DOHH2 (cell line): ENCODE results near the gene ITGA8.

Experiments
- EZH2phosphoT487 ChIP-seq: fragments of 200-600 bp; sonication (generic); IDR thresholded peaks from 2 replicates; pipeline ENCODE4 v1.6.1; 2017; ENCODE audit warnings: borderline replicate concordance, mild to moderate bottlenecking, antibody characterized with exemption, low read length, moderate library complexity, mixed read lengths
- TF ChIP-seq, protein P1 (sequence below): fragments of 200-600 bp; sonication (generic); IDR thresholded peaks from one replicate; pipeline ENCODE4 v1.5.1; 2014; ENCODE audit warnings: antibody characterized with exemption, mild to moderate bottlenecking, low read depth, low read length; ENCODE audit not compliant: poor library complexity, severe bottlenecking

DNA sequence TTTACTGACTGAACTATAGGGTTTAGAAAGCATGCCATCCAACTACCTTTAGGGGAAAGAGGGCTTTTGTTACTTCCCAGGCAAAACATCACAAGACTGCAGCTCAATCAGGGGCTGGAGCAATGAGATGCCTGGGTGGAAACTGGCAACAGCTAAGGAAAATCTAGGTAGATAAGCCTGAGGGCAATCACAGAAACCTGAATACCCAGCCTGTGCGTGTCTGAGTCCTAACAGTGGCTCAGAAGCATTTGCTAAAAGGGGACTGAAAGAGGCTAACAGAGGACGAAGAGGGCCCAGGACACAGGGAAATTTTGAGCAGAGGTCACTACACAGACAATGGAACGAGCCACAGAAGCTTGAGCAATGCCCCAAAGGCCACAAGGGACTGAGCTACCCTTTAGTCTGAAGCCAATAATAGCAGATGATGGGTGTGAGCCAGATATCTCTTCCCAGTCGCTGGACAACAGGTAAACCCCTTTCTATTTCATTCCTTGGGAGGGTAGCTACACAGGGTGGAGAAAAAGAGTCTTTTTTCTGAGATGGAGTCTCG lies 79.1 kb downstream of the ITGA8 start:
- TF ChIP-seq, protein P1, sequence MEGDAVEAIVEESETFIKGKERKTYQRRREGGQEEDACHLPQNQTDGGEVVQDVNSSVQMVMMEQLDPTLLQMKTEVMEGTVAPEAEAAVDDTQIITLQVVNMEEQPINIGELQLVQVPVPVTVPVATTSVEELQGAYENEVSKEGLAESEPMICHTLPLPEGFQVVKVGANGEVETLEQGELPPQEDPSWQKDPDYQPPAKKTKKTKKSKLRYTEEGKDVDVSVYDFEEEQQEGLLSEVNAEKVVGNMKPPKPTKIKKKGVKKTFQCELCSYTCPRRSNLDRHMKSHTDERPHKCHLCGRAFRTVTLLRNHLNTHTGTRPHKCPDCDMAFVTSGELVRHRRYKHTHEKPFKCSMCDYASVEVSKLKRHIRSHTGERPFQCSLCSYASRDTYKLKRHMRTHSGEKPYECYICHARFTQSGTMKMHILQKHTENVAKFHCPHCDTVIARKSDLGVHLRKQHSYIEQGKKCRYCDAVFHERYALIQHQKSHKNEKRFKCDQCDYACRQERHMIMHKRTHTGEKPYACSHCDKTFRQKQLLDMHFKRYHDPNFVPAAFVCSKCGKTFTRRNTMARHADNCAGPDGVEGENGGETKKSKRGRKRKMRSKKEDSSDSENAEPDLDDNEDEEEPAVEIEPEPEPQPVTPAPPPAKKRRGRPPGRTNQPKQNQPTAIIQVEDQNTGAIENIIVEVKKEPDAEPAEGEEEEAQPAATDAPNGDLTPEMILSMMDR, result no peak
- no peak for TF ChIP-seq EZH2phosphoT487
